HL-60 (cell line): ENCODE results near the gene CADM2.

ENCODE experiments used
- DNase-seq, 2 experiments: peaks; one replicate each; pipeline ENCODE4 v3.0.0-alpha.2; 2010 to 2020; ENCODE audit warnings: low read depth in 1 of 2, low spot score in 1 of 2
- H3K27ac ChIP-seq: fragments of 250-450 bp; sonication (Bioruptor Pico); replicated peaks from 2 replicates; pipeline ENCODE4 v1.5.1; 2020; ENCODE audit warnings: mild to moderate bottlenecking, moderate library complexity
- H3K27me3 ChIP-seq: fragments of 250-450 bp; sonication (Bioruptor Pico); 2 replicates; pipeline ENCODE4 v1.5.1; 2021; ENCODE audit warnings: mild to moderate bottlenecking, moderate library complexity; ENCODE audit not compliant: insufficient read depth, poor library complexity, severe bottlenecking
- H3K4me3 ChIP-seq: replicated peaks from 2 replicates; pipeline ENCODE4 v1.5.1; 2011; ENCODE audit warnings: mild to moderate bottlenecking, control low read depth, low read length; ENCODE audit not compliant: insufficient read depth
- GABPA ChIP-seq: IDR thresholded peaks from 2 replicates; pipeline ENCODE4 v1.6.1; 2012; ENCODE audit warnings: low read depth
- POLR2AphosphoS5 ChIP-seq: IDR thresholded peaks from 2 replicates; pipeline ENCODE4 v1.6.1; 2012; ENCODE audit warnings: low read depth
- SPI1 ChIP-seq: IDR thresholded peaks from 2 replicates; pipeline ENCODE4 v1.6.1; 2012; ENCODE audit warnings: low read depth, mild to moderate bottlenecking, borderline replicate concordance
- TF ChIP-seq, protein P1 (sequence below): IDR thresholded peaks from 2 replicates; pipeline ENCODE4 v1.6.1; 2012; ENCODE audit warnings: low read depth; ENCODE audit not compliant: insufficient replicate concordance
- TF ChIP-seq, protein P2 (sequence below): IDR thresholded peaks from one replicate; pipeline ENCODE4 v1.5.1; 2011; ENCODE audit warnings: low read length, control low read depth, inconsistent platforms; ENCODE audit not compliant: insufficient read depth

Gene CADM2

DNA sequence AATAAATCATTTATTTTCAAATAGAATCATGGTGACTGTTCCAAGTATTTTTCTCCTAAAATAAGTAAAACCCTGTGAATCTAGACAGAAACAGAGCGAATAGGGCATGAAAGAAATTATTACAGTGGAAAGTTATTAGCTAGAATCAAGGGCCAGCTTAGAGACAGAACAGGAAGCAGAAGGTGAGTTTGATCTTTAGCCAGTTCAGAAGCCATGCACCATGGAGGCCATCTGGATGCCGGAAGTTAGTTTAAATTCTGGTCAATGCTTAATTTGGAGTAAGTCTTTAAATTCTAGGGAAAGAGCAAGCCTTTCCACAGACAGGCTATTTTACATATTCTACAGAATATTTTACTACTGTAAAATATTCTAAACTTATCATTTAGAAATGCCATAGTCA lies 574.8 kb downstream of the CADM2 start:
- DNase-seq = no peak
- Histone ChIP-seq H3K27me3 (no peaks in the 10 kb centered on the region), H3K27ac (no peak overlapping the region), H3K4me3 (no peak overlapping the region)
- no peak for TF ChIP-seq POLR2AphosphoS5
- no peak for TF ChIP-seq GABPA
- TF ChIP-seq, protein P1, sequence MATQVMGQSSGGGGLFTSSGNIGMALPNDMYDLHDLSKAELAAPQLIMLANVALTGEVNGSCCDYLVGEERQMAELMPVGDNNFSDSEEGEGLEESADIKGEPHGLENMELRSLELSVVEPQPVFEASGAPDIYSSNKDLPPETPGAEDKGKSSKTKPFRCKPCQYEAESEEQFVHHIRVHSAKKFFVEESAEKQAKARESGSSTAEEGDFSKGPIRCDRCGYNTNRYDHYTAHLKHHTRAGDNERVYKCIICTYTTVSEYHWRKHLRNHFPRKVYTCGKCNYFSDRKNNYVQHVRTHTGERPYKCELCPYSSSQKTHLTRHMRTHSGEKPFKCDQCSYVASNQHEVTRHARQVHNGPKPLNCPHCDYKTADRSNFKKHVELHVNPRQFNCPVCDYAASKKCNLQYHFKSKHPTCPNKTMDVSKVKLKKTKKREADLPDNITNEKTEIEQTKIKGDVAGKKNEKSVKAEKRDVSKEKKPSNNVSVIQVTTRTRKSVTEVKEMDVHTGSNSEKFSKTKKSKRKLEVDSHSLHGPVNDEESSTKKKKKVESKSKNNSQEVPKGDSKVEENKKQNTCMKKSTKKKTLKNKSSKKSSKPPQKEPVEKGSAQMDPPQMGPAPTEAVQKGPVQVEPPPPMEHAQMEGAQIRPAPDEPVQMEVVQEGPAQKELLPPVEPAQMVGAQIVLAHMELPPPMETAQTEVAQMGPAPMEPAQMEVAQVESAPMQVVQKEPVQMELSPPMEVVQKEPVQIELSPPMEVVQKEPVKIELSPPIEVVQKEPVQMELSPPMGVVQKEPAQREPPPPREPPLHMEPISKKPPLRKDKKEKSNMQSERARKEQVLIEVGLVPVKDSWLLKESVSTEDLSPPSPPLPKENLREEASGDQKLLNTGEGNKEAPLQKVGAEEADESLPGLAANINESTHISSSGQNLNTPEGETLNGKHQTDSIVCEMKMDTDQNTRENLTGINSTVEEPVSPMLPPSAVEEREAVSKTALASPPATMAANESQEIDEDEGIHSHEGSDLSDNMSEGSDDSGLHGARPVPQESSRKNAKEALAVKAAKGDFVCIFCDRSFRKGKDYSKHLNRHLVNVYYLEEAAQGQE = no peak
- no peak for TF ChIP-seq SPI1
- TF ChIP-seq, protein P2, sequence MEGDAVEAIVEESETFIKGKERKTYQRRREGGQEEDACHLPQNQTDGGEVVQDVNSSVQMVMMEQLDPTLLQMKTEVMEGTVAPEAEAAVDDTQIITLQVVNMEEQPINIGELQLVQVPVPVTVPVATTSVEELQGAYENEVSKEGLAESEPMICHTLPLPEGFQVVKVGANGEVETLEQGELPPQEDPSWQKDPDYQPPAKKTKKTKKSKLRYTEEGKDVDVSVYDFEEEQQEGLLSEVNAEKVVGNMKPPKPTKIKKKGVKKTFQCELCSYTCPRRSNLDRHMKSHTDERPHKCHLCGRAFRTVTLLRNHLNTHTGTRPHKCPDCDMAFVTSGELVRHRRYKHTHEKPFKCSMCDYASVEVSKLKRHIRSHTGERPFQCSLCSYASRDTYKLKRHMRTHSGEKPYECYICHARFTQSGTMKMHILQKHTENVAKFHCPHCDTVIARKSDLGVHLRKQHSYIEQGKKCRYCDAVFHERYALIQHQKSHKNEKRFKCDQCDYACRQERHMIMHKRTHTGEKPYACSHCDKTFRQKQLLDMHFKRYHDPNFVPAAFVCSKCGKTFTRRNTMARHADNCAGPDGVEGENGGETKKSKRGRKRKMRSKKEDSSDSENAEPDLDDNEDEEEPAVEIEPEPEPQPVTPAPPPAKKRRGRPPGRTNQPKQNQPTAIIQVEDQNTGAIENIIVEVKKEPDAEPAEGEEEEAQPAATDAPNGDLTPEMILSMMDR = no peak

DNA sequence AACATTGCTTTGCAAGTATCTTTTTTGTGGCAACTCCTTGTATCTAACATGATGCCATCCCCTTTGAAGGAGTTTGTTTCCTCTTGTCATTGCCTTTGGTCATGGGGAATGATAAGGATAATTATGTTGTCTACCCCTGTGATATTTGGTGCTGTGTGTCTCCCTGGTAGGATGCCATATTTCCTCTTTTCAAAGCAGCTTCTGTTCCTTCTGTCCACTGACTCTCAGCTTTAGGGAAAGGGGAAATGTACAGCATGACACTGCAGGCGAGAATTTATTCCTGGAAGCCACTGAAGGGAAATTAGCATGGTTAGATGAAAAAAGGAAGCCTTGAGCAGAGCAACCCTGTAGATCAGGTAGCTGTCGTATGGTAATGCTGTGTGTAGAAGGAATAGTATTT lies 576.7 kb downstream of the CADM2 start:
- H3K4me3 ChIP-seq = no peak overlapping the region
- H3K27me3 ChIP-seq = no peaks in the 10 kb centered on the region
- DNase-seq = no peak
- no peak for TF ChIP-seq SPI1
- TF ChIP-seq, protein P2 = no peak
- no peak for TF ChIP-seq POLR2AphosphoS5
- TF ChIP-seq GABPA = no peak
- TF ChIP-seq, protein P1 = no peak
- H3K27ac ChIP-seq = no peak overlapping the region

DNA sequence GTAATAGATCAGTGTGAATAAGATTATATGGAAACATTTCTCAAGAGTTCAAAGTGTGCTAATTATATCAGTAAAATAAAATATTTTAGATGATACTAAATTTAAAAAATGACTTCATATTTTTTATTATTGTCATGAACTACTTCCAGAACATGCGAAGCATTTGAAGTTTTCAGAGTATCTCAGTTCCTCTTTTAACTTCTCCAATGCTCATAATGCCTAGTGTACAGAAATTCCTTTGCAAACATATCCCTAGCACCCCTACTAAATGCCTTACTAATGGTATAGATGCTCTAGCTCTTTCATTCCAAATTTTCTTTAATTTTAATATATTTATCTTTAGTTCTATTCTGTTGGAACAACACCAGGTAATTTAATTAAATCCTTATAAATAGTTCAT lies 580.4 kb downstream of the CADM2 start:
- no peaks in the 10 kb centered on the region for H3K27me3 ChIP-seq
- no peak for DNase-seq
- no peak for TF ChIP-seq GABPA
- TF ChIP-seq, protein P1 = no peak
- TF ChIP-seq, protein P2 = no peak
- TF ChIP-seq SPI1 = peak; percentile 53; the same call in 1 of the 2 replicates
- no peak for TF ChIP-seq POLR2AphosphoS5
- H3K27ac ChIP-seq = no peak overlapping the region
- H3K4me3 ChIP-seq = no peak overlapping the region
